Hematopoietic multipotent progenitor cell (in vitro differentiated cells): ENCODE measurements around the gene CCNQ. TPM values are rescaled to one million over a fixed set of nuclear protein-coding genes. Genes with fewer than 3 reads are reported as not detected.

ENCODE experiments used
- DNase-seq, 3 donors: peaks; one replicate each; pipeline ENCODE4 v3.0.0-alpha.2; 2011 to 2015; ENCODE audit warnings: low read depth in 2 of 3, low spot score in 2 of 3
- total RNA-seq: library from RNA; depleted of rRNA; stranded (reverse); fragments of >200 nt; gene quantifications from one replicate; pipeline ENCODE4 v1.2.3, GENCODE V29; 2012

Gene CCNQ
- 32.3 TPM for total RNA-seq

DNA sequence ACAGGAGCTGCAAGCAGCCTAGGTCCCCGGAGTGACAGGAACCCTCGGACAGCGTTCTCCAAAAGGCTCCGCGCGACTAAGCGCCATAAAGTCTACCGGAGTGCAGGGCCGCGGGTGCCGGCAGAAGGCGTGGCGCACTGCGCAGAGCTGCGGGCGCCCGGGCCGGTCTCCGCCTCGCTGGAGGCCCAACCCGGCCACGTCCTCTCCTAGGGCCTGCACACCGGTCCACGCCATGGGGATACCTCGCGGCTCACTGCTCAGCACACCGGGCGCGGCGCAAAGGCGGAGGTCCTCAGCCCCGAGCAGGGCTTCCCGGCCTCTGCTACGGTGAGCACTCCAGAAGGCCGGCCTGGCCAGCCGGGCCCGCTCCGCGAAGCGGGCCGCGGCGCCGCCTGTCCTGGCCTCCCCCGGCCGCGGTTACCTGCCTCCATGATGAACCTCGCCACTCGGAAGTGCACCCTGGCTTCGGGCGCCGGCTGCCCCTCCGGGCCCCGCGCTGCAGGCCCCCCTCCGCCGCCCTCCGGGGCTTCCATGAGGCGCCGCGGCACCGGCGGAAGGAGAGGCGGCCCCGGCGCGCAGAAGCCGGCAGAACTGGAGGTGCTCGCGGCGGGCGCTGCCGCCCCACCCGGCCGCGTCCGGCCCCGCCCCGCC, at the start of gene CCNQ:
Gene CCNQ, minus strand, starts transcription at position 599 of the 651 bp plus-strand sequence. Its CDS starts 66 bp downstream, at position 533.
- DNase-seq: peak in 2 of 3 donors; percentile 14 to 31

DNA sequence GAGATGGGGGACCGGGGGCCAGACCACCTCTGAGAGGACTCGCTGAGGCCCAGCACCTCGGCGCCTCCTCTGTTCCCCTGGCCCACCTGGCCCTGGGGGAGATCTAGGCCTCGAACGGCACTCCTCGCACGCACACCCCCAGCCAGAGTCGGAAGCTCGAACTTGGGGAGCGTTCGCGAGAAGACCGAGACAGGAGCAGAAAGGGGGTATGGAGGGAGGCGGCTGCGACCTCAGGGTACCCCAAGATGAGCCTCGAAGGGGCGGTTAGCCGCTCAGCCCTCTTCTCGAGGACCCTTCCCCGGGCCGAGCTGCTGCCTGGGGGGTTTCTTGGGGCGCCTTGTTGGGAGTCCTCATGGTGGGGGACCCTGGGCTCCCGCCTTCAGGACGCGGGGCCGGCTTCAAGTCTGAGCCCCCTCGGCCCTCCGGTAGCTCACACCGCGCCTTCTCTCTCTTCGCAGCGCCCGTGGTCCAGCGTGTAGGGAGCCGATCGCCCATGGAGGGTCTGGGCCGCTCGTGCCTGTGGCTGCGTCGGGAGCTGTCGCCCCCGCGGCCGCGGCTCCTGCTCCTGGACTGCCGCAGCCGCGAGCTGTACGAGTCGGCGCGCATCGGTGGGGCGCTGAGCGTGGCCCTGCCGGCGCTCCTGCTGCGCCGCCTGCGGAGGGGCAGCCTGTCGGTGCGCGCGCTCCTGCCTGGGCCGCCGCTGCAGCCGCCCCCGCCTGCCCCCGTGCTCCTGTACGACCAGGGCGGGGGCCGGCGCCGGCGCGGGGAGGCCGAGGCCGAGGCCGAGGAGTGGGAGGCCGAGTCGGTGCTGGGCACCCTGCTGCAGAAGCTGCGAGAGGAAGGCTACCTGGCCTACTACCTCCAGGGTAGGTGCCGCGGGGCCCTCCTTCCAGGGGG, 48.8 kb upstream of the CCNQ start:
- no peak for DNase-seq

DNA sequence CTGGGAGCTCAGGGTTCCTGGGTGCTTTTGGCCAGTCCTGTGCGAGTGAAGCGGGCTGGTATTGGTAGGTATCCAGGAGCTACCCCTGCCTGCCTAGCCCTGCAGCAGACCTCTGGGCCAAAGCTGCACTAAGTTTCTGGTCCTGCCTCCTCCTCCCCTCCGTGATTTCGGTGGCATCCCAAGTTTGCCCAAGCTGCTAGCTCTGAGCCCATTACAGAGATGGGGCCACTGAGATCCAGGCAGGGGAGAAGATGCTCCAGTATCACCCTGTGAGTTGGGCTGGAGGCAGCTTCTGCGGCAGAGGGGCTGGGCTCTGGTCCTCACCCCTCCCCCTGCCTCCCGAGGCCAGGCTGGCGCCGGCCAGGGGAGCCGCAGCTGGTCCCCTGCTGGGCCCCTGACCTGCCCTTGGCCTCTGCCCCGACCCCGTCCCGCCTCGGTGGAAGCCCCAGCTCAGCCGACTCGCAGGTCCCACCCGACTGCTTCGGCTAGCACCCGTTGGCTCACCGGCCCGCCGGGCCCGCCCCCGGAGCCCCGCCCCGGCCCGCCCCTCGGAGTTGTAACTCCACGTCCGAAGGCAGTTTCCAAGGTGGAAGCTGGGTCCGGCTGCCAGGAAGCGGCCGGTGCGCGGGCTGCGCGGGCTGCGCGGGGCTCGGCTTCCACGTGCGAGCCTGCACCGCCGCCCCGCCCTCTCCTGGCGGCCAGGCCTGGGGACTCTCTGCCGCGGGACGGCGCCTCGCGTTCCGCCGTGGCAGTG, 47.9 kb upstream of the CCNQ start, which contains the start of gene DUSP9:
Gene DUSP9, plus strand, starts transcription at position 584 of the 754 bp plus-strand sequence. CDS start 751 bp downstream, outside the sequence.
- DNase-seq: no peak

DNA sequence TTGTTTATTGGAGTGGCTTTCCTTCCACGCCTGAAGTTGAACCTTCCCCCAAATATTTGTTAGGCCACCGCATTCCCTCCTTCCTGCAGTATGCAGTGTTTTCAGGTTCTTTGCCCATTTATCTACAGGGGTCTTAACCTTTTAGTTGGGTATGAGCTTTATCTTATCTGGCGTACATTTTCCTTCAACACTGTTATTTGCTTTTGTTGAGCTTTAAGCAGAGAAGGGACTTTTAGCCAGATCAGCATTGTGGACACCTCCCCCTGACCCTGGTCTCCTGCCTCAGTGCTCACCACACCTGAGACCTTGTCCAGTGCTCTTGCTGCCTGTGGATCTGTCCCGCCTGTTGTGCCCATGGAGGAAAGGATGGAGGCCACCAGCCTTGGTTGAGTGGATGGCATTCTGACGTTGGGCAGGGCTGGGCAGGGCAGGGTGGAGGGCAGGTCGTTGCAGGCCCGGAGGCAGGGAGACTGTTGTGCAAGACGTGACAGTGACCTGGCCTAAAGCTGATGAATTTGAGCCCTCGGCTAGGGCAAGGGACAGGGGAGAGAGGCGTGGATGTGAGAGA, 47.1 kb upstream of the CCNQ start:
- DNase-seq: no peak

DNA sequence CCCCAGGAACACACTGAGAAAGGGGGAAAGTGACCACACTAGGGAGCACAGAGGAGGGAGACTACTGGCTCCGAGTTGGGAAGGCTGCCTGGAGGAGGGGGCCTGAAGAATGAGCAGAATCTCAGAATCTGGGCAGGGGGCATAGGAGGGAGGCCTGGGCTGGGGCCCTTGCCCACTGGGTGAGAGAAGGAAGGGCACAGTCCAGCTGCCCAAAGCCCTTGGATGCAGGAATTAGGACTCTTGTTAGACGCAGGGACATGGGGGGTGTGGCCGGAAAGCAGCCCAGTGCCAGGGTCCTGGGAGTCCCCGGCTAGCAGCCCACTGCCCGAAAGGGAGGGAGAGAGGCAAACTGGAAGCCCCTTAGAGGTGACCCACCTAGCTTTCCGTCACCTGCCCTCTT, 46.2 kb upstream of the CCNQ start:
- no peak for DNase-seq

DNA sequence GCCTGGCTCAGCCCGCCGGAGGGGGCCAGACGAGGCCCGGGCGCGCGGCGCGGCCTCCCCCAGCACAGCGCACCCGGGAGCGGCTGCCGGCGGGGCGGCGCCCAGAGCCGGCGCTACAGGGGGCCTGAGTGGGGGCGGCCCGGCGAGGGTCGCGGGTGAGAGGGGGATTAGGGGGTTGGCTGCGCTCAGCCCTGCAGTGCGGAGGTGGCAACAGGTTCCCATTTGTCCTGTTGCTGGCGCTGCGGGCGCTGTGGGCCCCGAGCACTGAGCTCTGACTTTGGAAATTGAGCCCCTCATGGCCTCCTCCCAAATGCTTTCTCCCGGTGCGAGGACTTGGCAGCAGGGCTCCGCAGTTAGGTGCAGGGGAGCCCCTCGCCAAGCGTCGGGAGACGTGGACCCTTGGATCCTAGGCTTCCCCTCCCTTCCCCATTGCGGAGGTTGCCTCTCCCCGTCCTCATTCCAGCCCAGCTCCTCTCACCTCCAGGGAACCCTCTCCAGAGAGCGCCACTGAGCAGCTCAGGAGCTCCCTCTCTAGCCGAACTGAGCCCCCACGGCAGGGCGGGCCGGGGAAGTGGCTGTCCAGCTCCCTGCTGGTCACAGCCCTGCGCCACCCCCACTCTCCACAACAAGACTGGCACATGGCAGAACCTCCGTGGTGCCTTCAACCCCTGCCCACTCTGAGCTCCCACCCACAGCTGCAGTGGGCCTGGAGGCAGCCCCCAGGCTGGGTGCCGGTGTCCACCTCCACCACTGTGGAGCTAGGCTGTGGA, 45.6 kb upstream of the CCNQ start:
- no peak for DNase-seq

DNA sequence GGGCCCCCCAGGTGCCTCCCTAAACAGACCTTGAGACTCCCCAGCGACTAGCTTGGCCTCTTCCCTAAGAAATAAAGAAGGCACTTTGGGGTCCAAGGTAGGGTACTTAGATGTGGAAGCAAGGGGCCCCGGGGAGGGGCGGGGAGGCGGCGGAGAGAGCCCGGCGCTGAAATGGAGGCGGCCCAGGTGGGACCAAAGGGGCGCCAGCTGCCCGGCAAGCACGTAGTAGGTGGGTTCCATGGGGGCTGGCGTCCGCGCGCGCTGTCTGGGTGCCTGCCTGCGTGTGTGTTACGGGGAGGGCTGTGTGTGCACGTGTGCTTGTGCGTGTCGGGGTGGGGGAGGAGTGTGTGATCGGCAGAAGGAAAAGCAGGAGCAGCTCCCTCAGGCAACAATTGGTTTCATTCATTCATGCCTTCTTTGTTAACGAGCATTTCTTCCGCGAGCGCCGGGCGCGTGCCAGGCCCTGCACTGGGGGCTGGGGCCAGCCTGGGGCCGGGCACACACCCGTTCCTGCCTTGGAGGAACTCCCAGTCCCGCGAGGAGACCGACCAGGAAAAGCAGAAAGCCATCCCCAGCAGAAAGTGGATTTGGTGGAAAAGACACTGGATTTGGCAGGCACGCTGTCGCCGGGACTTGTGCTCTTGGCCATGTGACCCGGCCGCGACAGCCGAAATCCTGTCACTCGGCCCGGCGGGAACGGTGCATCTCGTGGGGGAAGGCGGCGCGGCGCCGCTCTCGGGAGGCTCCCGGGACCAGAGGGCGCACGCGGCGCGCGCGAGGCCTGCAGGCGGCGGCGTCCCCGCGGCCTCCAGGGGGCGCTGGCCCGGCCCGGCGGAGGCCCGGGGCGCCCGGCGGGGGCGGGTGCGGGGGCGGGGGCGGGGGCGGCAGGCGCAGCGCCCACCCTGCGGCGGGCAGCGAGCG, 44.8 kb upstream of the CCNQ start:
- DNase-seq: no peak

DNA sequence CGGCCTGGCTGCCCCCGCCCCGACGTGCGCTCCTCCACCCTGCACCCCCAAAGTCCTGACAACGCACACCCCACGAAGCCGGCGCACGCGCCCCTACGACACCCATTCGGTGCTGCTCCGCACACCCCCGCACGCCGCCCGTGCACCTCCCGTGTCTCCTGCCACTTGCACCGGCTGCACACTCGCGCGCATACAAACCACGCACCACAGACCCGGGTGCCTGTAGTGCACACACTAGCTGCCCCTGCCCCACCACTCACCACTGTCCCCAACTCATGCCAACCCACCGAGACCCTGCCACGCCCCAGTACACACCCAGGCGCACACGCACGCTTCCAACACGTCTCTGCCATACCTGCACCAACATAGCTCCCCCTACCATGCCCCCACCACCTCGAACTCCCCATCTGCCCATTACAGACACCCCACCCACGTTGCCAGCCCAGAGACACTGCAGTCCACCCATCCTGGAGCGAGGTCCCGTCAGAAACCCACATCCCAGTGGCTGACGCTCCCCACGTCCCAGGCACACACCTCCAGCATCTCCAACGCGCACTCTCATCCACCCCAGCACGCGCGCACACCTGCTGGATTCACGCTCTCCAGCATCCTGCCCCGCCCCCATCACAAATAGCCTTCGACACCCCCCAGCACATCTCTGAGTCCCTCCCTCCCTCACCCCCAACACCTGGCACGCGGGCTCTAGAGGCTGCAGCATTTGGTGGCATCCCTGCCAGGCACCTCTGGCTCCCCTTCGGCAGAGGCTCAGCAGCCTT, 43.9 kb upstream of the CCNQ start:
- no peak for DNase-seq

DNA sequence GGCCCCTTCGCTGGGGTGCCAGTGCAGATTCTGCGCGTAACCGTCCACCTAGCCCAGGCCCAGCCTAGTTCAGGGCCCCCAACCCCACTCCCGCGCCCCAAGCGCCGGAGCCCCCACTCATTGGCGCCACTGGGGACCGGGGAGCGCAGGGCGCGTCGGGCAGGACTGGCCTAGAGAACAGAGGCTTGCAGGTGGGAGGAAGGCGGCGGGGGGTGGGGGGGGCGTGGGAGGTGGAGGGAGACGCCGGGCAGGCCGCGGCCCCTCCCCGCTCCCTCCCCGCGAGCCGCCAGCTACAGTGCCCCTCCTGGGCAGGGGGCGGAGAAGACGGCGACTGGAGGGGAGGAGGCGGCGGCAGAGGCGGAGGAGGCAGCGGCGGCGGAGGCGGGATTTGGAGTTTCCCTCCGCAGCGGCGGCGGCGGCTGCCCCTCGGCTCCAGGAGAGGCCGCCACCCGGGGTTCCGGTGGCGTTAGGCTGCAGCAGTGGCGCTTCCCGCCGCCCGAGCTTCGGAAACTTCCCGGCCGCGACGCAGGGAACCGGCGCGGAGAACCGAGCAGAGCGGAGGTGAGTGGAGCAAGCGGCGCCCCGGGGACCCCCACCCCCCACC, 43.2 kb upstream of the CCNQ start:
- no peak for DNase-seq

DNA sequence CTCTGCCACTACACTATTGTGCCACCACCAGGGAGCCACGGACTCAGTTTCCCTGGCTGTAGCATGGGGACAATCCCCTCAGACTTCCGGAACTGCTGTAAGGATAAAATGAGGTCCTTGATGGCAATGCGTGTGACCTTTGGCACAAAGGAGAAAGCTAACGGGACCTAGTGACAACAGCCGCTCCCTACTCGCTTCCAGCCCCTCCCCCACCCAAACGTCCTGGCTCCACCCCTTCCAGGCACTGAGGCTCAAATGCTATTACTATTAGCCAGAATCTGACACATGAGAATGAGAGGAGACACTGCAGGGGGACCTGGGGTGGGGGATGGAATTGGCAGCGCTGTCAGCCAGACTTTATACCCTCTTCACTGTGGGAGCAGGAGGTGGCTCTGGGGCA, 42.7 kb upstream of the CCNQ start:
- DNase-seq: no peak

DNA sequence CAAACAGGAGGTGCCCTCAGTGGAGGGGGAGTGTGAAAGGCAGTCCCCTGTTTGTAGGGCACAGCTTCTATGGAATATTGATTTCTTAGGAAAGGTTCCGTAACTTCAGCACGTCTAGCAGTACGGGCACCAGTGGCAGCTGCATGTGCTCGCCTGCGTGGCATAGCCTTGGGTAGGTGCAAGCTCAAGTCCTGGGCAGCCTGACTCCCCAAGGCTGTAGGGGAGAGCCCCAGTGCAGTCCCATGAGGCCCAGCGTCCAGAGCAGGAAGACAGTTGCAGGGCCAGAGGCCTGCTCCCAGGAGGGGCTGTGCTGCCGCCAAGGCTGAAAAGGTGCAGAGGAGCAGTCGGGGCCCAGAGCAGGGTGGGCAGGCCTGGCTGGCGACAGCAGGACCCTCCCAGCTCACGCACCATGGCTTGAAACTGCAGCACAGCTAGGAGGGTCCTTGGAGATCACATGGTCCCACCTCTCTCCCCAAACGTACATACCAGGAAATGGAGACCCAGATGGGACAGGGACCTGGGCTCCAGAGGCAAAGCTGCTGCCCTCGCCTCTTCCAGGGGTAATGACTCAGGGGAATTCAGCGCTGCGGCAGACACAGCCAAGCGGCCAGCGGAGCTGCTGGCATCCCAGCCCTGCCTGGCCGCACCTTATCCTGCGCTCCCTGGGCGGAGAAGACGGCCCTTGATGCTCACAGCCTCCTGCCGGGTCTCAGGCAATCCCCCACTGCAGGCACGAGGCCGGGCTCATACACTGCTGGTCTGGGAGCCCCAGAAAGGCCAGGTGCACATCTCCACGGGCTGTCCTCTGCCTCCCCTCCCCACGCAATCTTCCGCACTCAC, 42.0 kb upstream of the CCNQ start:
- no peak for DNase-seq

DNA sequence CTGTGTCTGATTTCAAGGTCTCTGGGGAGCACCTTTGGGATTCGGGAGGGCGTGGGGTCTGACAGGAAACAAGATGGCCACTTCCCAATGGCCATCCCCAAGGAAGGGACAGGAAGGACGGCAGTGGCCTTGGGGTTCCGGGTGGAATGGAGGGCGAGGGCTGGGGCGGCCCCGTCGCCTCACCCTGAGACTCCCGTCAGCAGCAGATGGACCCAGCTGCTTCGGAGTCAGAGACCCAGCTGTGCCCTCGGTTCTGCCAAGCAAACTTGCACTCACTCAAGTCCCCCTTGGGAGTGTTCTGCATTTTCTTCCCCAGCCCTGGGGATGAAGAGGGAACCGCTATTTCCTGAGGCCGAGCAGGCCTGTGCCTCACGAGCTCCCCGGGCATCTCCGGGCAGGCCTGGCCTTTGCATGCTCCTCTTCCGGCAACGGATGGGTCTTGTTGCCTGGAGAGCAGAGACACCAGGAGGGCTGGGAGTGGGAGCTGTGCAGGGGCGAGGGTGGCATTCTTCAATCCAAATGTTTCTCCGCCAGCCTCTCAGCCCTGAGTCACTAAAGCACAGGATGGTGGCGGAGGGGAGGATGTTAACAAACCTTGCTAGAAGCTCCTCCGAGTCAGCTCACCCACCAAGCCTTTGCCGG, 41.2 kb upstream of the CCNQ start:
- DNase-seq: no peak

DNA sequence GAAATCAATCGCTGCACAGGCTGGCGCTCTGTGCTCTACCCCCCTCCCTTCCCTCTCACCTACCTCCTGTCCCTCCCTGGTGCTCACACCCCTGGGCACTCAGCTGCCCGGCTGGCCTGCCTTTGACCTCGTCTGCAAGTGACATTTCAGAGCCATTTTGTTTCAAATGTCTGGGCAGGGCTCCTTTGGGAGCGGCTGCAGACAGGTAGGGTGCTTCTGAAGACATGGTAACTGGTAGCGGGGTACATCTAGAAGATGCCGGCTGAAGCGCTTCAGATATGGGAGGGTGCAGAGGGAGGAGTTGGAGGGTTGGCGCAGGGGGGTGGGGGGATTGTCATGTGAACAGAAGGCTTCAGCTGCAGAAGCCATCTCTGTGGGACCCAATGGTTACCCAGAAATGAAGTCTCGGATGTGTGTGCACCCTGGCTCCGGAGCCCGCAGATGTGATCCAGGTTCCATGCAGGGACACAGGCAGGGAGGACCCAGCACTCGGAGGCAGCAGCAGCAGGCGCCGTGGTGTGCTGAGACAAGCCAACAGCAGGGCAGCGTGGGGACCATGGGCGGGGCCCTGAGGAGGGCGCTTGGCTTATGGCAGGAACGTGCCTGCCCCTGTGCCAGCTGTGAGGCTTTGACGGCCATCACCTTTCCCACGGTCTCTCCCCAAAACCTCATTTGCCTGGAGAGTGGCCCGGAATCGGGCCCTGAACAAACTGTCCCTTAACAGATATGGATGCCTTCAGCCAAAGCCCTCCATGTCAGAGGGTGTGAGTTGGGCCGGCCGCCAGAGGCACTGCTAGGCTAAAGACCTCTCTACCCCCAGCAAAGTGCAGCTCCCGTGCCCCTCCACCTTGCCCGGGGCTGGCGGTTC, 40.5 kb upstream of the CCNQ start:
- DNase-seq: no peak

DNA sequence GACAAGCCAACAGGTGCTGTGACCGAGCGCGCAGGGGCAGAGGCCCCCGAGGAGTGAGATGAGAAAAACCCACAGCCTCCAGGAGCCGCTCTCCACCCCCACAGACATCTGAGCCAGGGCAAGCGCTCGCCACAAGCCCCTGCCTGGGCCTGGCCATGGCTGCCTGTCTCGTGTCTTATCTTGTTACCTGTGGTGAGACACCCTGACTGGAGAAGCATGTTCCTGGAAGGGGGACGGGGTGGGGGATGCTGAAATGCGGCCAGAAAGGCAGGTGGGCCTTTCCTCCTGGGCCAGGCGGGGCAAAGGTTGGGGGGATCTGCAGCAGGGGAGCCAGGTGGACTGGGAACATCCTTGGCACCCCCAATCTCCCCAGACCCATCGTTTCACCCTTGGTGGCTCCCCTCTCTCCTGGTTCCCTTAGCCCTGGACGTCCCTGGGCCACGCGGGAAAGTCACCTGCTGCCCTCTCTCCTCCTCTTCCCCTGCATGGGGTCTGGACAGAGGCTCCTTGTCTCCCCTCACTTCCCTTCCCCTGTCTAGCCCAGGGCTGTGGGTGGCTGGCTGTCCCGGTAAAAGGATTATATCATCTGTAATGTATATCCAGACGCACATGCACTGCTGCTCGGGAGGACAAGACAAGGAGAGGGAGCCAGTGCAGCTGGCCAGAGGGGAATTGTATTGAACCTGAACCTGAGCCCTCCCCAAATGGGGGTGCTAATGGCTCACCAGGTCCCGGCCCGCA, 39.7 kb upstream of the CCNQ start:
- no peak for DNase-seq

DNA sequence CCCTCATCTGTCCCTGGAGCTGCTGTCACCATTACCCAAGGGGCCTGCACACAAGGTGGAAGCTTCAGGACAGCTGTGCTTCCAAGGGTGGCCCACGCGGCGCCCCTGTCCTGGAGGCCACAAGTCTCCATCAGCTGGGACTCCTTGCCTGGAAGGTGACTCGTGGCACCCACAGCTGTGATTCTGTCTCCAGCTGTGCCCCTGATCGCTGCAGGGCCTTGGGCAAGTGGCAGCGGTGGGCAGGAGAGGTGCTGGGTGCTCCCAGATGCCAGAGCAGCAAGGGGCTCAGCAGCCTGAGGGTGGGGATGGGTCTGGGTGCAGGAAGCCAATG, 39.1 kb upstream of the CCNQ start:
- DNase-seq: no peak
